ENCODE results near the gene CCND1.
A peak's percentile ranks its signal among the peaks of the same experiment; 100 is the strongest.

Gene CCND1
- 0.06 to 11.7 reads per million in 2 experiments for total RNA-seq

DNA sequence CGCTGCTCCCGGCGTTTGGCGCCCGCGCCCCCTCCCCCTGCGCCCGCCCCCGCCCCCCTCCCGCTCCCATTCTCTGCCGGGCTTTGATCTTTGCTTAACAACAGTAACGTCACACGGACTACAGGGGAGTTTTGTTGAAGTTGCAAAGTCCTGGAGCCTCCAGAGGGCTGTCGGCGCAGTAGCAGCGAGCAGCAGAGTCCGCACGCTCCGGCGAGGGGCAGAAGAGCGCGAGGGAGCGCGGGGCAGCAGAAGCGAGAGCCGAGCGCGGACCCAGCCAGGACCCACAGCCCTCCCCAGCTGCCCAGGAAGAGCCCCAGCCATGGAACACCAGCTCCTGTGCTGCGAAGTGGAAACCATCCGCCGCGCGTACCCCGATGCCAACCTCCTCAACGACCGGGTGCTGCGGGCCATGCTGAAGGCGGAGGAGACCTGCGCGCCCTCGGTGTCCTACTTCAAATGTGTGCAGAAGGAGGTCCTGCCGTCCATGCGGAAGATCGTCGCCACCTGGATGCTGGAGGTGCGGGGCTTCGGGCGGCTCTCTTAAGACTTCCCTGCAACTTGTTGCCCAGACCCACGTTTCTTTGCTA, at the start of gene CCND1:
CCND1 (plus strand) TSS at position 162 of the 587 bp plus-strand sequence; CDS start at position 320, 158 bp downstream.
- DNase-seq (ENCODE audit: low read depth): peak; percentile 8

DNA sequence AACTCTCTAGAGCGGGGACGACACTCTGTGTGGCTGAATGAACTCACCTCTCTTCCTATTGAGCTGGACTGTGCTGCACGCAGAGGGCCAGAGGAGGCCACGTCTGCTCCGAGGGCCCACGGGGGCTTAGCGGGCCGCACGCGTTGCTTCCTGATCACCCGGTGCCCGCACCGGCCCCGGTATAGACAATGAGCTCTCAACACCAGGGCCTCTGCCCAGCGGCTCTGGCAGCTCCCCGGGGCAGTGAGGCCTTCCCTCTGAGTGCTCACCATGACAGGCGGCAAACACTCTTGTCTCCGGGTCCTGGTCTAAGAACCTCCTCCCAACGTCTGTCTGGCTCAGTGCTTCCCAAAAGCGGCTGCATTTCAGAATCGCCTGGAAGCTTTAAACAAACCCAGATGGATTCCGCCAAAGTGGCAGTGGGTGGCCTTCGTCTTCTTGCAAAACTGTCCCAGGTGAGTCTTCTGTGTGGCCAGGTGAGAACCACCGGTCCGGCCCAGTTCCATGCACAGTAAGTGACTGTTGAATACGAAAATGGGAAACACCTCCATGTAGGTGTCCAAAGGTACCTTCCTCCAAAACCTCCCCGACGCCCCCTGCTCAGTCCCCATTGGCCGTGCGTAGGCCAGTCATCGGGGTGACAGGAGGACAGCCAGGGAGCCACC, 47.8 kb upstream of the CCND1 start:
- DNase-seq (ENCODE audit: low read depth): no peak

GRCh38 chr11:69593851-69594250, 47.1 kb upstream of the CCND1 start:
- no peak for DNase-seq (ENCODE audit: low read depth)

- DNase-seq (ENCODE audit: low read depth): no peak
Observed at GRCh38 chr11:69594481-69594880, 46.5 kb upstream of the CCND1 start.

GRCh38 chr11:69595805-69596665, 44.9 kb upstream of the CCND1 start:
- no peak for DNase-seq (ENCODE audit: low read depth)

DNA sequence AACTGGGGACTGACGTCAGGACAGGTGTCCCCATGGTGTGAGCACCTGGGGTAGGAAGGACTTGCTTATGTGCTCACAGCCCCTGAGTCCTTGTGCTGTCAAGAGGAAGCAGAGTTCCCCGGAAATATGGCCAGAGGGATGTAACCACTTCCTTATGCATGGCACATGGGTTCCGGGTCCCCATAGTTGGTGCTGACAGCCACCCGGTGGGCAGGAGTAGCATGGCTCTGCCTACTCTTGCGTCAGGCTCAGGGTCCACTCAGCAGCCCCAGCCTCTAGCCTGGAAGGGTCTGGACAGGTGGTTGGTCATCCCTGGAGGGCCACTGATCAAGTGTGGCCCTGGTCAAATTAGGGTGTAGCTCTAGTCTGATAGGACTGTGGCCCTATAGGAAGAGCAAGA, 42.8 kb upstream of the CCND1 start:
- DNase-seq (ENCODE audit: low read depth): no peak

DNA sequence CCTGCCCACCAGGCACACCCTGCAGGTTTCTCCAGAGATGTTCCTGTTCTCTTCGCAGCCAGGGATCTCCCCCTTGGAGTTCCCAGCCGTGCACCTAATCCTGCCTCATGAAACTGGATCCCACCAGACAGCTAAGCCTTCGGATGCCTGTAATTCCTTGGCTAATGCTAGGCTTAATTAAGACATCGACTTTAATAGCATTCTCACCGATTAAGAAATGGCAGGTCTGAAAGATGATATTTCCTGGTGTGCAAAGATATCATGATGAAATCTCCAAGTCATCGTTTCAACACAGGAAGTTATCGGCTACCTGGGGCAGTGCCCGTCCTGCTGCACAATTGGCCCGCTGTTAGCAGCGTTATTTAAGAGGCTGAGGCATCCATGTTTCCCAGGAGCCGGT, 41.5 kb upstream of the CCND1 start:
- DNase-seq (ENCODE audit: low read depth): no peak

- DNase-seq (ENCODE audit: low read depth): no peak
Observed at GRCh38 chr11:69600001-69600400, 41.0 kb upstream of the CCND1 start.

- DNase-seq (ENCODE audit: low read depth): no peak
Observed at GRCh38 chr11:69601011-69601975, 39.7 kb upstream of the CCND1 start.

DNA sequence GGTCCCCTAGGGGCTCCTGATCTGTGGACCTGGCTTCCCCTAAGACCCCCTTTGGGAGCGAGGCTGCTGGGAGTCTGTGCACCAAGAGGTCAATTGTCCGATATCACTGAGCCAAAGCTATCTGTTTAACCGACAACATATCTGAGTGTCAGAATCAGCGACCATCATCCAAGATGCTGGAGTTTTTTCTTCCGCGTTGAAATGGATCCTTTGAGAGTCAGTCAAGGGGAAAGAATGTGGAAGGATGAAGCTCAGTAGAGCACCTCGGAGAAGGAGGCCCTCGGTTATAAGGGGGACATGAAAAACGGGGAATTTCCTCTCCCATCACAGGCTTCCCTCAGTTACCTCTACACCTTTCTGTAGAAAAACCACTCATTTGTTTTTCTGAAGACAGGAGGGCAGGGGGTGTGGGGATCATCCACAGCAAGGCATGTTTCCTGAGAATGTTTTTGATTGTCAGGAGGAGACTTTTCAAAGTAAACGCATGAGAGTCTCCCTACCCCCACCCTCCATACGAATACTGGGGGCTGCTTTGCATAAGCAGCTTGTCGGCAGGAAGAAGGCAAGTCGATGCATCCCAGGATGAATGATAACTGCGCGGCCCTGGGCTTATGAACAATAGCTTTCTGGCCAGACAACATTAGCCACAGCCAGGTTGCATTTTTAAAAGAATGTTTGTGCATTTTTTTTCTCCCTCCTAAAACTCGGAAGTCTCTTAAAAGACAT, 37.7 kb upstream of the CCND1 start:
- no peak for DNase-seq (ENCODE audit: low read depth)

- no peak for DNase-seq (ENCODE audit: low read depth)
Observed at GRCh38 chr11:69604055-69604454, 36.9 kb upstream of the CCND1 start.

DNA sequence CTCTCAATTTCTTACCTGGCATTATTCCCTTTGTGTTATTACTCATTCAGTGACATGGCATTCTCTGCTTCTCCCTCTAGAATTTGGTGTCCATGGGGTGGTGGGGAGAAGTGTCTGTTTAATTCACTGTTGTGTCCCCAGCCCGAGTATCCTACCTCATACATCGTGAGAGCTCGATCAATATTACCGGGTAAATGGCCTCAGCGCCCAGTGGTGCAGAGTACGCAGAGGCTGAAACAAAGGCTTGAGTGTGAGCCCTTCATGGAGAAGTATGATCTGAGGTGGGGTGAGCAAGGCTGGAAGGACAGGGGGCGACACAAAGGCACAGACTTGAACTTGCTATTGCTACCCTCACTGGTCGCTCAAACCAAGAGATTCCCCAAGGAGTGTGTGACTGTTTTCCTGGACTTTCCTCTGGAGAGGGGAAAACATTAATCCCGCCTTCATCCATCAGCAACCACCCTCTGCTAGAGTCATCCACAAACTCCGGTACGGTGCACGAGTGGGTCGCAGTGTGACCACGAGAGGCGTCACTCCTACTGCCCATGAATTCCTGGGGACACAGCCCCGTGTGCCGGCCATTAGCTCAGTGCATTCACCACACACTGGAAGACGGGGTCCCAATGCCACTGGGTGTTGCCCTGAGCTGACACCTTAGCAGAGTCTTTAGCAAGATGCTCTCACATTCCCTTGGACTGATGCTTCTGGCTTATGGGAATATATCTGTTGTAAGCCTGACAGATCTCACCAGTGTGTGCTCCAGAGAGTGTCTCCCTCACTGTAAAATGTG, 35.0 kb upstream of the CCND1 start:
- no peak for DNase-seq (ENCODE audit: low read depth)

DNA sequence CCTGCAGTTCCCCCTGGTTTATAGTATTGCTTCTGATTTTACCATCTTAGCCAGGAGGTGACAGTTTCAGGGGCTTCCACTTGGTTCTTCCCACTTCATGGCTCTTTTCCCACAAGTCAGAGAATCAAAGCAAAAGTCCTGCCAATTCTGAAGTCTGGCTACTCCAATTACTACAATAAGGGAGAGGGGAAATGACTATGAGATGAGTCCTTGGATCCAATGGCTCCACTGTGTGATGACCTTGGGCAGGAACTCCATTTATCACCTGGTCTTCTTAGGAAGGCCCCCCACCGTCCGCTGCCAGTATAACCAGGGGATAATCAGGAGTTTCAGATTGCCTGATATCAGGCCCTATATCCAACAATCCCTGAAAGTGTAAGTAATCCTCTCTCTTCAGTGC, 31.6 kb upstream of the CCND1 start:
- DNase-seq (ENCODE audit: low read depth): no peak

- DNase-seq (ENCODE audit: low read depth): no peak
Observed at GRCh38 chr11:69611548-69612526, 29.1 kb upstream of the CCND1 start.

DNA sequence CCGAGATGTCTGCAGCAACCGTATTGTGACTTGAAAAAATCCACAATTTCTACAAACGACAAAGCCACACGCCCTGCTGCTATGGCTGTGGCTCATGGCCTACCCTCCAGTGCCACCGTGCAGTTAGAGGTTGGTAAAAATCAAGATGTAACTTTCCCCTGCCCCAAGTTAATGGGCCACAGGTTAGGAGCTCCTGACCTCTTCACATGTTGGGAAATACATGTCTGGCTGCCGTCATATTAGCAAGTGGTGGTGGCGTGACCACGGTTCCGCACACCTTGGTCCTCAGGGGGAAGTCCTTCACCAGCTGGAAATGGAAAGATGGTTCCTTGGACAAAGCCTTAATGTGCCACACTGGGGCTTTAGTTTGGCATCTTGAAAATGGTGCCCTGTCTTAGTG, 27.4 kb upstream of the CCND1 start:
- DNase-seq (ENCODE audit: low read depth): no peak

- no peak for DNase-seq (ENCODE audit: low read depth)
Observed at GRCh38 chr11:69614085-69614484, 26.9 kb upstream of the CCND1 start.

- no peak for DNase-seq (ENCODE audit: low read depth)
Observed at GRCh38 chr11:69615545-69616278, 25.2 kb upstream of the CCND1 start.

DNA sequence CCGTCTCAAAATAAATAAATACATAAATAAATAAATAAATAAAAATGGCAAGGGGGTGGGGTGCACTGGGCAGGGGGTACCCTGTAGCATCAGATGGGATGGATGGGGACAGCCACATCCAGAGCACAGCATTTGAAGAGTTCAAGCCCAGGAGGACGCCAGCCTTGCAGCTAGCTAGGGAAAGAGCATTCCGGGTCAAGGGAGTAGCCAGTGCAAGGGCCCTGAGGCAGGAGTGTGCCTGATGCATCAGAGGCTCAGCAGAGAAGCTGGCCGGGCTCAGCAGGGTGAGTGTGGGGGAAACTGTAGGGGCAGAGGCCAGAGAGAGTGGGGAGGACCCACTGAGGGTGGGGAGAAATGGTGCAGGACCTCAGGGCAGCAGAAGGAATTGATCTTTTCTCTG, 23.7 kb upstream of the CCND1 start:
- DNase-seq (ENCODE audit: low read depth): no peak

Data from T follicular helper cell (primary cell).